H1 (cell line): Measurements from ENCODE around the gene RHOT1. TPM values are rescaled to one million over a fixed set of nuclear protein-coding genes. Genes with fewer than 3 reads are reported as not detected.

Experiments used
- EGR1 ChIP-seq: IDR thresholded peaks from 2 replicates; pipeline ENCODE4 v1.6.1; 2011; ENCODE audit warnings: low read depth, low read length, borderline replicate concordance
- KDM1A ChIP-seq: fragments of 200-600, 300-600 bp; sonication (generic); IDR thresholded peaks from 2 replicates; pipeline ENCODE4 v1.7.1; 2016; ENCODE audit warnings: mild to moderate bottlenecking, low read length, borderline replicate concordance
- MAFK ChIP-seq: IDR thresholded peaks from 2 replicates; pipeline ENCODE4 v1.6.1; 2012; ENCODE audit warnings: low read depth, mild to moderate bottlenecking, improper control_type of control experiment, low read length
- RFX5 ChIP-seq: IDR thresholded peaks from 2 replicates; pipeline ENCODE4 v1.6.1; 2011; ENCODE audit warnings: low read depth, low read length, improper control_type of control experiment, borderline replicate concordance
- SIRT6 ChIP-seq: IDR thresholded peaks from one replicate; pipeline ENCODE4 v1.7.1; 2012; ENCODE audit warnings: low read length, inconsistent platforms
- SRF ChIP-seq: IDR thresholded peaks from 2 replicates; pipeline ENCODE4 v1.6.1; 2011; ENCODE audit warnings: mild to moderate bottlenecking, low read depth, low read length, moderate library complexity
- TCF12 ChIP-seq: IDR thresholded peaks from 2 replicates; pipeline ENCODE4 v1.6.1; 2011; ENCODE audit warnings: low read depth, mild to moderate bottlenecking, low read length
- TEAD4 ChIP-seq: IDR thresholded peaks from 2 replicates; pipeline ENCODE4 v1.6.1; 2012; ENCODE audit warnings: low read depth, low read length, inconsistent platforms, mixed read lengths
- YY1 ChIP-seq: IDR thresholded peaks from 2 replicates; pipeline ENCODE4 v1.6.1; 2011; ENCODE audit warnings: low read depth, mild to moderate bottlenecking, low read length
- polyA plus RNA-seq, 7 experiments: library from polyadenylated mRNA; depleted of rRNA in 3 of 7; stranded (reverse) in 5 of 7; unstranded in 2 of 7; fragments of >200 nt in 5 of 7; fragments of 200-250 nt in 2 of 7; gene quantifications; 1 replicate in 5 of 7; 2 replicates in 1 of 7; 4 replicates in 1 of 7; pipeline versions ENCODE4 v1.2.1 to v1.2.3, GENCODE V29; 2011 to 2013; ENCODE audit warnings: missing spikeins in 2 of 7, mixed read lengths in 2 of 7
- total RNA-seq: library from RNA; stranded (reverse); fragmentation: NEBNext Ultra II Directional; extraction: Animal tissue kit (Norgen Biotek cat#: 25700); gene quantifications from 2 replicates; pipeline ENCODE4 v1.2.1, GENCODE V29; 2021
- TF ChIP-seq, protein P1 (sequence below): fragments of 300-600 bp; sonication (generic); IDR thresholded peaks from 2 replicates; pipeline ENCODE4 v1.7.1; 2012; ENCODE audit warnings: low read length, moderate library complexity, mild to moderate bottlenecking, inconsistent platforms; ENCODE audit not compliant: insufficient replicate concordance
- TF ChIP-seq, protein P2 (sequence below): IDR thresholded peaks from 2 replicates; pipeline ENCODE4 v1.6.1; 2011; ENCODE audit warnings: low read length, improper control_type of control experiment

The RHOT1 gene
- total and polyA plus RNA-seq, 2 of the 8 experiments (the other 6 are each of a cell fraction or from before 2014, with no cell fraction given) = 34.2 to 38.2 TPM

DNA sequence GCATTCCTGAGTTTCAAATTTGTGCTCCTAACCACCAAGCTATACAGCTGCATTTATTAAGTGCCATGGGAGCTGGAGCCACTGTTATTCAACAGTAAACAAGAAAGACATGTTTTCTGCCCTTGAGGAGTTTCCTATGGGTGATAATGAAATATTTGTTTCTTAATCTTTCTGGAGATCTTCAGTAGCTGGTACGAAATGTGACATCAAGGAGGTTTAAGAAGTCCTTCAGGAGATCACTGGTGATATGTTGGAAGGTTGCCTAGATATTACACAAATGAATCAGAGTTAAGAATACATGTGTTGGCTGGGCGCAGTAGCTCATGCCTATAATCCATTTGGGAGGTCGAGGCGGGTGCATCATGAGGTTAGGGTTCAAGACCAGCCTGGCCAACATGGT lies 14.9 kb downstream of the RHOT1 start (continued):
- TF ChIP-seq, protein P1, sequence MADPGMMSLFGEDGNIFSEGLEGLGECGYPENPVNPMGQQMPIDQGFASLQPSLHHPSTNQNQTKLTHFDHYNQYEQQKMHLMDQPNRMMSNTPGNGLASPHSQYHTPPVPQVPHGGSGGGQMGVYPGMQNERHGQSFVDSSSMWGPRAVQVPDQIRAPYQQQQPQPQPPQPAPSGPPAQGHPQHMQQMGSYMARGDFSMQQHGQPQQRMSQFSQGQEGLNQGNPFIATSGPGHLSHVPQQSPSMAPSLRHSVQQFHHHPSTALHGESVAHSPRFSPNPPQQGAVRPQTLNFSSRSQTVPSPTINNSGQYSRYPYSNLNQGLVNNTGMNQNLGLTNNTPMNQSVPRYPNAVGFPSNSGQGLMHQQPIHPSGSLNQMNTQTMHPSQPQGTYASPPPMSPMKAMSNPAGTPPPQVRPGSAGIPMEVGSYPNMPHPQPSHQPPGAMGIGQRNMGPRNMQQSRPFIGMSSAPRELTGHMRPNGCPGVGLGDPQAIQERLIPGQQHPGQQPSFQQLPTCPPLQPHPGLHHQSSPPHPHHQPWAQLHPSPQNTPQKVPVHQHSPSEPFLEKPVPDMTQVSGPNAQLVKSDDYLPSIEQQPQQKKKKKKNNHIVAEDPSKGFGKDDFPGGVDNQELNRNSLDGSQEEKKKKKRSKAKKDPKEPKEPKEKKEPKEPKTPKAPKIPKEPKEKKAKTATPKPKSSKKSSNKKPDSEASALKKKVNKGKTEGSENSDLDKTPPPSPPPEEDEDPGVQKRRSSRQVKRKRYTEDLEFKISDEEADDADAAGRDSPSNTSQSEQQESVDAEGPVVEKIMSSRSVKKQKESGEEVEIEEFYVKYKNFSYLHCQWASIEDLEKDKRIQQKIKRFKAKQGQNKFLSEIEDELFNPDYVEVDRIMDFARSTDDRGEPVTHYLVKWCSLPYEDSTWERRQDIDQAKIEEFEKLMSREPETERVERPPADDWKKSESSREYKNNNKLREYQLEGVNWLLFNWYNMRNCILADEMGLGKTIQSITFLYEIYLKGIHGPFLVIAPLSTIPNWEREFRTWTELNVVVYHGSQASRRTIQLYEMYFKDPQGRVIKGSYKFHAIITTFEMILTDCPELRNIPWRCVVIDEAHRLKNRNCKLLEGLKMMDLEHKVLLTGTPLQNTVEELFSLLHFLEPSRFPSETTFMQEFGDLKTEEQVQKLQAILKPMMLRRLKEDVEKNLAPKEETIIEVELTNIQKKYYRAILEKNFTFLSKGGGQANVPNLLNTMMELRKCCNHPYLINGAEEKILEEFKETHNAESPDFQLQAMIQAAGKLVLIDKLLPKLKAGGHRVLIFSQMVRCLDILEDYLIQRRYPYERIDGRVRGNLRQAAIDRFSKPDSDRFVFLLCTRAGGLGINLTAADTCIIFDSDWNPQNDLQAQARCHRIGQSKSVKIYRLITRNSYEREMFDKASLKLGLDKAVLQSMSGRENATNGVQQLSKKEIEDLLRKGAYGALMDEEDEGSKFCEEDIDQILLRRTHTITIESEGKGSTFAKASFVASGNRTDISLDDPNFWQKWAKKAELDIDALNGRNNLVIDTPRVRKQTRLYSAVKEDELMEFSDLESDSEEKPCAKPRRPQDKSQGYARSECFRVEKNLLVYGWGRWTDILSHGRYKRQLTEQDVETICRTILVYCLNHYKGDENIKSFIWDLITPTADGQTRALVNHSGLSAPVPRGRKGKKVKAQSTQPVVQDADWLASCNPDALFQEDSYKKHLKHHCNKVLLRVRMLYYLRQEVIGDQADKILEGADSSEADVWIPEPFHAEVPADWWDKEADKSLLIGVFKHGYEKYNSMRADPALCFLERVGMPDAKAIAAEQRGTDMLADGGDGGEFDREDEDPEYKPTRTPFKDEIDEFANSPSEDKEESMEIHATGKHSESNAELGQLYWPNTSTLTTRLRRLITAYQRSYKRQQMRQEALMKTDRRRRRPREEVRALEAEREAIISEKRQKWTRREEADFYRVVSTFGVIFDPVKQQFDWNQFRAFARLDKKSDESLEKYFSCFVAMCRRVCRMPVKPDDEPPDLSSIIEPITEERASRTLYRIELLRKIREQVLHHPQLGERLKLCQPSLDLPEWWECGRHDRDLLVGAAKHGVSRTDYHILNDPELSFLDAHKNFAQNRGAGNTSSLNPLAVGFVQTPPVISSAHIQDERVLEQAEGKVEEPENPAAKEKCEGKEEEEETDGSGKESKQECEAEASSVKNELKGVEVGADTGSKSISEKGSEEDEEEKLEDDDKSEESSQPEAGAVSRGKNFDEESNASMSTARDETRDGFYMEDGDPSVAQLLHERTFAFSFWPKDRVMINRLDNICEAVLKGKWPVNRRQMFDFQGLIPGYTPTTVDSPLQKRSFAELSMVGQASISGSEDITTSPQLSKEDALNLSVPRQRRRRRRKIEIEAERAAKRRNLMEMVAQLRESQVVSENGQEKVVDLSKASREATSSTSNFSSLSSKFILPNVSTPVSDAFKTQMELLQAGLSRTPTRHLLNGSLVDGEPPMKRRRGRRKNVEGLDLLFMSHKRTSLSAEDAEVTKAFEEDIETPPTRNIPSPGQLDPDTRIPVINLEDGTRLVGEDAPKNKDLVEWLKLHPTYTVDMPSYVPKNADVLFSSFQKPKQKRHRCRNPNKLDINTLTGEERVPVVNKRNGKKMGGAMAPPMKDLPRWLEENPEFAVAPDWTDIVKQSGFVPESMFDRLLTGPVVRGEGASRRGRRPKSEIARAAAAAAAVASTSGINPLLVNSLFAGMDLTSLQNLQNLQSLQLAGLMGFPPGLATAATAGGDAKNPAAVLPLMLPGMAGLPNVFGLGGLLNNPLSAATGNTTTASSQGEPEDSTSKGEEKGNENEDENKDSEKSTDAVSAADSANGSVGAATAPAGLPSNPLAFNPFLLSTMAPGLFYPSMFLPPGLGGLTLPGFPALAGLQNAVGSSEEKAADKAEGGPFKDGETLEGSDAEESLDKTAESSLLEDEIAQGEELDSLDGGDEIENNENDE = no peak
- TF ChIP-seq EGR1 (no peak), MAFK (no peak), TEAD4 (no peak), KDM1A (no peak), TCF12 (no peak), YY1 (no peak), RFX5 (no peak), SIRT6 (no peak), SRF (no peak)
- TF ChIP-seq, protein P2, sequence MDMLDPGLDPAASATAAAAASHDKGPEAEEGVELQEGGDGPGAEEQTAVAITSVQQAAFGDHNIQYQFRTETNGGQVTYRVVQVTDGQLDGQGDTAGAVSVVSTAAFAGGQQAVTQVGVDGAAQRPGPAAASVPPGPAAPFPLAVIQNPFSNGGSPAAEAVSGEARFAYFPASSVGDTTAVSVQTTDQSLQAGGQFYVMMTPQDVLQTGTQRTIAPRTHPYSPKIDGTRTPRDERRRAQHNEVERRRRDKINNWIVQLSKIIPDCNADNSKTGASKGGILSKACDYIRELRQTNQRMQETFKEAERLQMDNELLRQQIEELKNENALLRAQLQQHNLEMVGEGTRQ = no peak
